ENCODE measurements around the gene IQGAP1. TPM values are rescaled to one million over a fixed set of nuclear protein-coding genes. Genes with fewer than 3 reads are reported as not detected.
"Not testable (repeated sequence)": the region's sequence is repeated elsewhere in the genome, so short reads cannot be mapped to it uniquely, and the experiment has no call there.

The IQGAP1 gene
- total RNA-seq, 2 donors from 2014 or later: 224 TPM

DNA sequence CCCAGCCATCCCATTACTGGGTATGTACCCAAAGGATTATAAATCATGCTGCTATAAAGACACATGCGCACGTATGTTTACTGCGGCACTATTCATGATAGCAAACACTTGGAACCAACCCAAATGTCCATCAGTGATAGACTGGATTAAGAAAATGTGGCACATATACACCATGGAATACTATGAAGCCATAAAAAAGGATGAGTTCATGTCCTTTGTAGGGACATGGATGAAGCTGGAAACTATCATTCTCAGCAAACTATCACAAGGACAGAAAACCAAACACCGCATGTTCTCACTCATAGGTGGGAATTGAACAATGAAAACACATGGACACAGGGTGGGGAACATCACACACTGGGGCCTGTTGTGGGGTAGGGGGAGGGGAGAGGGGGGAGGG, 22.3 kb downstream of the IQGAP1 start:
- H3K27ac Mint-ChIP-seq; H3K9me3 Mint-ChIP-seq; H3K4me3 Mint-ChIP-seq; H3K27me3 Mint-ChIP-seq; ATAC-seq (replicated peaks): not testable (repeated sequence)
- Mint-ChIP-seq H3K36me3 (ENCODE audit: low read depth) (peaks cover 36% of the 10 kb centered on the region), H3K4me1 (peaks cover 58% of the 10 kb centered on the region)

DNA sequence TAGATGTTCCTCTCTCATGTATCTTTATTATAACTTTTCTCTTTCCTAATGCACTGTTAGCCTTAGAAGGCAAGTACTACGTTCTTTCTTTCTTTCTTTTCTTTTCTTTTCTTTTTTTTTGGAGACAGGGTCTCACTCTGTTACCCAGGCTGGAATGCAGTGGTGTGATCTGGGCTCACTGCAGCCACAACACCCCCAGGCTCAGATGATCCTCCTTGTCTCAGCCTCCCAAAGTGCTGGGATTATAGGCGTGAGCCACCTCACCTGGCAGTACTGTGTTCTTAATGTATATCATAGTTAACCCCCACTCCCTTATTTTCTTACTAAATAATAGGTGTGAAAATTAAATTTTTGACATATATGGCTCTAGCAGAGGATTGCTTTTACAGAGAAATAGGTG, 23.1 kb downstream of the IQGAP1 start:
- H3K36me3 Mint-ChIP-seq (ENCODE audit: low read depth): peaks cover 43% of the 10 kb centered on the region
- H3K27me3 Mint-ChIP-seq: no peaks in the 10 kb centered on the region
- no peak for ATAC-seq (replicated peaks)
- no peaks in the 10 kb centered on the region for H3K9me3 Mint-ChIP-seq
- no peak overlapping the region for H3K4me3 Mint-ChIP-seq
- H3K4me1 Mint-ChIP-seq: peaks cover 60% of the 10 kb centered on the region
- peak overlapping the region; percentile 65 for H3K27ac Mint-ChIP-seq

DNA sequence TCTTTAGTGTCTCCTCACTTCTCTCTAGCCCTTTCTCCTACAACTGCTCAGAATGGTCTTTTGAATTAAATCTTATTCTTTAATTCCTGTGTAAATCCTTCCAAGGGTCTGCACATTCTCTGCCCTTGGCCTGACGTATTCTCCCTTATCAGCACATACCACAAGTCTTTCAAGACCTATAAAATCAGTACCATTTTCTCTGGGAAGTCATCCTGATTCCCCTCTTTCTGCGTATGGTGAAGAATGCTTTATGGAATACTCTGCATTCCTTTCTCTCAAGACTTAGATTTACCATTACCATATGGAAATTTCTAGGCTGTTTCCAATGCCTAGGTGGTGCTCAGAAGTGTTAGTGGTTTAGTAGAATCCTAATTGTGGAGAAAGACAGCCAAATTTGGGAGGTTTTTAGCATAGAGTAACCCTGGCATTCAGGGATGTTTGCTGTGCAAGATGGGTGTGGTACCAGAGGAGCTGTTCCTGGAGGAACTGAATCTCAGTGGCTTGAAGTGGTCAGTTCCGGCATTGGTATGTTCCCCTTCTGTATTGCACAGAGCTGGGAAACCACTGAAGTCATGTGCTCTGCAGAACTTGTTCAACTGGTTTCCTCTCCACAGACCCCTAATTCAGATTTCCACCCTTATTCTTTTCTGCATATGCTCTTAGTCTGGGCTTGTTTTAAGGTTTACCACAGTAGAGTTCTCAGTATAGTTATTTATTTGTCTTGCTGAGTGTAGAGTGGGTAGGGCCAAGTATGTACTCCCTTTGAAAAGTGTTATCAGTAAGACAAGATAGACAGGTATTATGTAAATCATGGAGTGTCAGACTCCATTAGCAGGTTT, 24.5 kb downstream of the IQGAP1 start:
- Mint-ChIP-seq H3K27me3 (no peaks in the 10 kb centered on the region), H3K27ac (peak overlapping the region; percentile 95), H3K4me3 (peak overlapping the region; percentile 75), H3K36me3 (ENCODE audit: low read depth) (peaks cover 50% of the 10 kb centered on the region), H3K4me1 (peaks cover 52% of the 10 kb centered on the region), H3K9me3 (no peaks in the 10 kb centered on the region)
- ATAC-seq (replicated peaks): peak; percentile 60

DNA sequence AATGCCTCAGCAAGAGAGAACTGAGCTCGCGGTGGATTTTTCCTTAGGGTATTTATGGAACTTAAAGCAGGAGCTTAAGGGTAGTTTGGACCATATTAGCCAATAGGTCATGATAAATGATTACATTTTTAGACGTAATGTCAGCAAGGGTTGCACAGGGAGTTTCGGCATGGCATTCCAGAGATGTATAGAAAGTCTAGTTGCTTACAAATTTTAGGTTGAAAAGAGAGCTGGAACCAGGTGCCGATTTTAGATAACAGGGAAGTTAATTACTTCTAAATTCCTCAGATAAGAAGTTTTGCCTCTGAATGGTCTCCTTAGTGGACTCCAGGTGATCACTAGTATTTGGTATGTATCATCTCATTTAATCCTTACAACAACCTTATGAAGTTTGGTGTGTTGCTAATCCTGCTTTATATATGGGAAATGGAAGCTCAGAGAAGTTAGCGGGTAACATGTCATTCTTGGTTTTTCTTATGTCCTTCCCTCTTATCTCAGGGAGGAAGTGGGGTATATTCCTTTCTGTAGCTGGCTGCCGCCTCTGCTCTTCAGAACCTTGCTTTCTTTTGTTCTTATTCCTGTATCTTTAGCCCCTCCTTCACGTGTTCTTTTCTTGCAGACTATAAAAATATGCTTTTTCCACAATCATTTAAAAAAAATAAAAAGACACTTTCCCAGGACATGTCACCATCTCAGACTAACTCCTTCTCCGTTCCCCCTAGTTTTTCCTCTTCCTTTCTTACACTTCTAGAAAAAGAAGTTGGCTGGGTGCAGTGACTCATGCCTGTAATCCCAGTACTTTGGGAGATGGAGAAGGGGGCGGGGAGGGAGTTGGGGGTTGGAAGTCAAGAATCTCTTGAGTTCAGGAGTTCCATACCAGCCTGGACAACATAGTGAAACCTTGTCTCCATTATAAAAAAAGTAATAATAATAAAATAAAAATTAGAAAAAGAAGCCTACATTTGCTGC, 25.7 kb downstream of the IQGAP1 start:
- ATAC-seq (replicated peaks): no peak
- Mint-ChIP-seq H3K9me3 (no peaks in the 10 kb centered on the region), H3K27me3 (no peaks in the 10 kb centered on the region), H3K4me1 (peaks cover 53% of the 10 kb centered on the region), H3K4me3 (peak overlapping the region; percentile 75), H3K27ac (peak overlapping the region; percentile 95), H3K36me3 (ENCODE audit: low read depth) (peaks cover 42% of the 10 kb centered on the region)

DNA sequence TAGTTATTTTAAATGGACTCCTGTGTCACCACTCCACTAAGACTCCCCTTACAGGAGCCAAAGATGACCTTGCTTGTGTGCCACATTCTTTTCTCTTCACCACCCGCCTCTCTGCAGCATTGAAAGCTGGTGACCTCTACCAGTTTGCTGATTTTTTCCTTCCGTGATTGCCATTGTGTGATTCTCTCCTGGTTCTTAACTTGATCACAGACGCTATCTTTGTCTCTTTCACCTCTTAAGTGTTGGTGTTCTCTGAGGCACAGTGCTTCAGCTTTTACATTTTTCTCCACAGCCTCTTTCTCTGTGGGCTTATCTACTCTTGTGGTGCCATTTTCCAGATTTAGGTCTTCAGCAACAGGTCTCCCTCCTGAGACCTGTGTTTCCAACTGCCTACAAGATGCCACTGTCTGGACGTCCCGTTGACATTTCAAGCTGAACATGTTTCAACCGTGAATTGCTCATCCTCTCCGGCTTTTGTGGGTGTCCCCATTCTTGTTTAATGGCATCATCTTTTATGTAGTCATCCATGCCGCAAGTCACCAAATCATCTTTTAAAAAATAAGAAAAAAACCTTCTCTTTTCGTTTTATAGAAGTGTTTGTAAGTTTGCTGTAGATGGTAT, 26.5 kb downstream of the IQGAP1 start:
- Mint-ChIP-seq H3K4me3 (peak overlapping the region; percentile 75), H3K27ac (peak overlapping the region; percentile 95), H3K9me3 (no peaks in the 10 kb centered on the region), H3K4me1 (peaks cover 53% of the 10 kb centered on the region), H3K36me3 (ENCODE audit: low read depth) (peaks cover 33% of the 10 kb centered on the region), H3K27me3 (no peaks in the 10 kb centered on the region)
- ATAC-seq (replicated peaks): peak; percentile 65

DNA sequence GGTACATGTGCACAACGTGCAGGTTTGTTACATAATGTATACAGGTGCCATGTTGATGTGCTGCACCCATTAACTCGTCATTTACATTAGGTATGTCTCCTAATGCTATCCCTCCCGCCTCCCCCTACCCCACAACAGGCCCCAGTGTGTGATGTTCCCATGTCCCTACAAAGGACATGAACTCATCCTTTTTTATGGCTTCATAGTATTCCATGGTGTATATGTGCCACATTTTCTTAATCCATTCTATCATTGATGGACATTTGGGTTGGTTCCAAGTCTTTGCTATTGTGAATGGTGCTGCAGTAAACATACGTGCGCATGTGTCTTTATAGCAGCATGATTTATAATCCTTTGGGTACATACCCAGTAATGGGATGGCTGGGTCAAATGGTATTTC, 28.0 kb downstream of the IQGAP1 start:
- ATAC-seq (replicated peaks); H3K9me3 Mint-ChIP-seq; H3K27me3 Mint-ChIP-seq: not testable (repeated sequence)
- H3K36me3 Mint-ChIP-seq (ENCODE audit: low read depth): peaks cover 27% of the 10 kb centered on the region
- H3K4me3 Mint-ChIP-seq: peak overlapping the region; percentile 75
- H3K27ac Mint-ChIP-seq: peak overlapping the region; percentile 95
- peaks cover 59% of the 10 kb centered on the region for H3K4me1 Mint-ChIP-seq

DNA sequence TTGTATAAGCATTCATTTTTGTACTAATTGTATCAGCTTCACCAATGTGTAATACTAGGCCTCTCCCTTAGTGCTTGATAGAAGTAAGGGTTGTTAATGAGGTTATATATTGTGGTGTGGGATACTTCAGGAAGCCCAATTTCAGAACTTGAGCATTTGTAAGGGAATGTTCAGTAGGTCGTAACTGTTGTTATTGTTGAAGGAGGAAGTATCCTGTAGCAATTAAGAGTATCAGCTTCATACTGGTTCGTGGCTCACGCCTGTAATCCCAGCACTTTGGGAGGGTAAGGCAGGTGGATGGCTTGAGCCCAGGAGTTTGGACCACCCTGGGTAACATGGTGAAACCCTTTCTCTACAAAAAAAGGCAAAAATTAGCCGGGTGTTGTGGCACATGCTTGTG, 30.6 kb downstream of the IQGAP1 start:
- Mint-ChIP-seq H3K4me1 (peaks cover 40% of the 10 kb centered on the region), H3K27ac (peak overlapping the region; percentile 92), H3K36me3 (ENCODE audit: low read depth) (peaks cover 24% of the 10 kb centered on the region), H3K27me3 (no peaks in the 10 kb centered on the region), H3K4me3 (peak overlapping the region; percentile 70), H3K9me3 (no peaks in the 10 kb centered on the region)
- ATAC-seq (replicated peaks): no peak

DNA sequence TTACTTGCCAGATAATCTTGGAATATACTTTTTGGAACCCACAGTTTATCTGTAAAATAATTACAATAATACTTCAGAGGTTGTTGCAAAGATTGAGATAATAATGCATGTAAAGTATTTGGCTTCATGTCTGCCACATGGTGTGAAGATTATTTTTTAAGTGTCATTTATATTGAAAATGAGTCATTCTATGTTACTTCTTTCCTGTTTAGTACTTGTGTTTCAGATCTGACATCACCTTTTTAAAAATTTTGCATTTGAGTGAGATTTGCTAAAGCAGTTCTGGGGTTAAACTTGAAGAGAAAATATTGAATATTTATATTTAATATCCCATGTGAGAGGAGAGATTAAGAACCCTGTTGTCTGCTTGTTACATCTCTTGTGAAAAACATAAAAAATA, 31.2 kb downstream of the IQGAP1 start:
- no peaks in the 10 kb centered on the region for H3K9me3 Mint-ChIP-seq
- peak overlapping the region; percentile 70 for H3K4me3 Mint-ChIP-seq
- H3K27me3 Mint-ChIP-seq: no peaks in the 10 kb centered on the region
- ATAC-seq (replicated peaks): peak; percentile 52
- H3K27ac Mint-ChIP-seq: peak overlapping the region; percentile 92
- H3K36me3 Mint-ChIP-seq (ENCODE audit: low read depth): peaks cover 24% of the 10 kb centered on the region
- H3K4me1 Mint-ChIP-seq: peaks cover 36% of the 10 kb centered on the region

DNA sequence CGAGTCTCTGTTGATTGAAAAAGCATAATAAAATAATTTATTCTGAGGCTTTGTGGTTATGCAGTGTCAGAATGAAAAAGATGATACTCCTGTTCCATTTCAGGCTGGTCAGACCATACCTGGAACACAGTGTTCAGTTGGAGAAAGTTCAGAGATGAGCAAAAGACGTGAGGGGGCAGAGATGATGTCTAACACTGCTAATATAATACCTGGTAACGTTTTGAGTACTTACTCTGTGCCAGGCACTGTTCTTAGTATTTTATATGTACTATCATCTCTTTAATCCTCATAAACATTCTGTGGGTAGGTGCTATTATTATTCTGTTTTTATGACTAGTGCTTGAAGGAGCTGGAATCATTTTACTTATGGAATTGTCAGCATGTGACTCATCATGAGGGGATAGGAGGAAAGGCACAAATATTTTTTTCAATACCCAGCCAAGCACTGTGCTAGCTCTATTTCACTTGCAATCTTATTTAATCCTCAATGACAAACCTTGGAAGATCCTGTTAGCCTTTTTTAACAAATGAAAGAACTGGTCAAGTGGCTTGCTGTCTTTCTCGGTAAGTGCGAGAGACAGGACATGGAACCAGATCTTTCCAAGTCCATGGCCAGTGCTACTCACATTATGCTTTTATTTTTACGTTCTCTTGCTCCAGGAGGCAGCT, 31.8 kb downstream of the IQGAP1 start:
- peaks cover 18% of the 10 kb centered on the region for H3K36me3 Mint-ChIP-seq (ENCODE audit: low read depth)
- peaks cover 29% of the 10 kb centered on the region for H3K4me1 Mint-ChIP-seq
- peak; percentile 97 for ATAC-seq (replicated peaks)
- no peaks in the 10 kb centered on the region for H3K9me3 Mint-ChIP-seq
- H3K4me3 Mint-ChIP-seq: peak overlapping the region; percentile 70
- H3K27me3 Mint-ChIP-seq: no peaks in the 10 kb centered on the region
- peak overlapping the region; percentile 92 for H3K27ac Mint-ChIP-seq

DNA sequence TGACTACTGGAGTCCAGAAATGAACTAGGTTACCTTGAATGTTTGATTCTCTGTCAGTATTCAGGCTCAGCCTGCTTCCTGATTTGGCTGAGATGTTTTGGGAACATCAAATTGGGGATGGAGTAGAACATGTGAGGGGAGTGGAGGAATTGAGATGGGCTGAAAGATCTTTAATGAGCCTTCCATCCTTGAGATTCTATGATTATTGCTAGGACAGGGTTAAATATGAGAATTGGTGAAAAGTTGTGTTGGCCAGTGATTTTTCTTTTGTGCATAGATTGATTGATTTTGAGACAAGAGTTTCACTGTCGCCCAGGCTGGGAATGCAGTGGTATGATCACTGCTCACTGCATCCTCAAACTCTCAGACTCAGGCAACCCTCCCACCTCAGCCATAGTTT, 32.4 kb downstream of the IQGAP1 start:
- peak overlapping the region; percentile 92 for H3K27ac Mint-ChIP-seq
- peaks cover 27% of the 10 kb centered on the region for H3K4me1 Mint-ChIP-seq
- H3K36me3 Mint-ChIP-seq (ENCODE audit: low read depth): peaks cover 20% of the 10 kb centered on the region
- H3K9me3 Mint-ChIP-seq: no peaks in the 10 kb centered on the region
- peak overlapping the region; percentile 70 for H3K4me3 Mint-ChIP-seq
- ATAC-seq (replicated peaks): no peak
- no peaks in the 10 kb centered on the region for H3K27me3 Mint-ChIP-seq

DNA sequence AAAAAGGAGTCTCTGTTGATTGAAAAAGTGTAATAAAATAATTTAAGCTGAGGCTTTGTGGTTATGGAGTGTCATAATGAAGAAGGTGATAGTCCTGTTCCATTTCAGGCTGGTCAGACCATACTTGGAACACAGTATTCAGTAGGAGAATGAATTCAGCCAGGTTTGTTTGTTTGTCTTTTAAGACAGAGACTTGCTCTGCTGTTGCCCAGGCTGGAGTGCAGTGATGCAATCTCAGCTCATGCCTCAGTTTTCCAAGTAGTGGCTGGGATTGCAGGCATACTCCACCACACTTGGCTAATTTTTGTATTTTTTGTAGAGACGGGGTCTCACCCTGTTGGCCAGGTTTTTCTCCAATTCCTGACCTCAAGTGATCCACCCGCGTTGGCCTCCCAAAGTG, 33.5 kb downstream of the IQGAP1 start:
- H3K4me1 Mint-ChIP-seq: peaks cover 23% of the 10 kb centered on the region
- H3K27ac Mint-ChIP-seq: peak overlapping the region; percentile 38
- no peak for ATAC-seq (replicated peaks)
- H3K4me3 Mint-ChIP-seq: no peak overlapping the region
- H3K27me3 Mint-ChIP-seq: no peaks in the 10 kb centered on the region
- H3K36me3 Mint-ChIP-seq (ENCODE audit: low read depth): peaks cover 24% of the 10 kb centered on the region
- no peaks in the 10 kb centered on the region for H3K9me3 Mint-ChIP-seq

DNA sequence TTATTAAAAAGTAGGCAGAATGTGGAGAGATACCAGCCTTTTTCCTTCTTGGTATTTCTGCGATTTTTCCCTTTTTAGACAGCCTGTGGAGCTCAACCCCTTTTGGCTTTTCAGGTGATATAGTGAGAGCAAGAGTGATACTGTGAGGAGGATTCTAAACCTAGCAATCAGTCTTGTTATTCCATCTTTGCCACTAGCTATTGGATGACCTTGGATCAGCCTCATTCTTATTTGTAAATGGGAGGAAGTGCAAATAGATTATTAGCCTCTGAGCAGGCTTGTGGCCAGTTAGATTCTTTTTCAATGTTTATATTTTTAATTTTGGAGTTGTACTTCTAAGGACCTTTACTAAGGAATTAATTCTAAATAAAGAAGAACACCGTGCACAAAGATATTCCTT, 34.0 kb downstream of the IQGAP1 start:
- no peaks in the 10 kb centered on the region for H3K27me3 Mint-ChIP-seq
- peaks cover 24% of the 10 kb centered on the region for H3K36me3 Mint-ChIP-seq (ENCODE audit: low read depth)
- no peak for ATAC-seq (replicated peaks)
- no peak overlapping the region for H3K4me3 Mint-ChIP-seq
- H3K9me3 Mint-ChIP-seq: no peaks in the 10 kb centered on the region
- peaks cover 23% of the 10 kb centered on the region for H3K4me1 Mint-ChIP-seq
- peak overlapping the region; percentile 38 for H3K27ac Mint-ChIP-seq

DNA sequence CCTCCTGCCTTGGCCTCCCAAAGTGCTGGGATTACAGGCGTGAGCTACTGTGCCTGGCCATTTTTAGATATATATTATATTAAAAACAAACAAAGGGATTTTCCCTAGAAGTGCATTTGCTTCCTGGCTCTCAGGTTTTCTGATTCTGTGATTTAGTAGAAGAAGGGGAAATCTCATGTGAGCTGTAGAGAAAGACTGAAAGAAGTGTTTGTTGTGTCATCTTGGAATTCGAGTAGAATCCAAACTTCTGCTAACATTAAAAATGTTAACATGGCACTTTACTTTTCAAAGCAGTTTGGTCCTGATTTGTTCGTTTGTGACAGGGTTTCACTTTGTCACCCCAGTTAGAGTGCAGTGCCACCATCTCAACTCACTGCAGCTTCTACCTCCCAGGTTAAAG, 34.9 kb downstream of the IQGAP1 start:
- no peaks in the 10 kb centered on the region for H3K27me3 Mint-ChIP-seq
- H3K9me3 Mint-ChIP-seq: no peaks in the 10 kb centered on the region
- peak overlapping the region; percentile 20 for H3K27ac Mint-ChIP-seq
- no peak for ATAC-seq (replicated peaks)
- peaks cover 17% of the 10 kb centered on the region for H3K4me1 Mint-ChIP-seq
- peaks cover 32% of the 10 kb centered on the region for H3K36me3 Mint-ChIP-seq (ENCODE audit: low read depth)
- H3K4me3 Mint-ChIP-seq: peak overlapping the region; percentile 21

DNA sequence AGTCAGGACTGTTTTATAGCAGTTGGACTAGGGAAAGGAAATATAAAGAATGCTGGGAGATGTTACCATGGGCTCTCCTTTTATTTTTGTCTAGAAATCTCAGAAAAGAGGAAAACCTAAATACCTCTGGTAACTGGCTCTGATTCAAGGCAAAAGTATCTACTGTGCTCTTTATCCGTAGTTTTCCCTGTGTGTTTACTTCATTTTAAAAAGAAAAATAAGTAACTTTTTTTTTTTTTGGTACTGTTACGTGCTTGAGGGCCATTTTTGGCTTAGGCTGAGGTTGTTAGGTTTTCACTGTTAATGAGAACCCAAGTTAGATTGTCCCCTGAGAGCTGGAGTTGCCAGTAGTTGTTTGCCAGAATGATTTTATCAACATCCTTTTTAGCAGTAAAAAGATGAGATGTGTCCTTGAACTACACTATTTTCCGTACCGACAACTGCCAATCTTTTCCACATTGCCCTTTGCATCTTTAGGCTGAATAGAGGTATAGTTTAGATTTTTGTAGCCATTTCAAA, 35.8 kb downstream of the IQGAP1 start:
- Mint-ChIP-seq H3K36me3 (ENCODE audit: low read depth) (peaks cover 42% of the 10 kb centered on the region), H3K4me3 (no peak overlapping the region), H3K27me3 (no peaks in the 10 kb centered on the region), H3K4me1 (peaks cover 11% of the 10 kb centered on the region), H3K9me3 (no peaks in the 10 kb centered on the region), H3K27ac (peak overlapping the region; percentile 56)
- ATAC-seq (replicated peaks): no peak

Measured in activated T-helper 17 cell treated with anti-CD3 and anti-CD28 coated beads, Interleukin-2, amount 50 U/mL, for 72 hours (primary cell).